ENCODE data around the gene STXBP6.

Gene STXBP6

GRCh38 chr14:25090256-25090655, 40.3 kb upstream of the STXBP6 start:
- H3K4me3 ChIP-seq (replicated peaks; ENCODE audit: insufficient read depth, low read length) = no peak overlapping the region
- peaks cover 2% of the 10 kb centered on the region for H3K27me3 ChIP-seq (ENCODE audit: insufficient read depth, poor library complexity, severe bottlenecking)
- no peak for DNase-seq (ENCODE audit: low read depth in 1 of 2, low spot score in 1 of 2)
- TF ChIP-seq POLR2AphosphoS5 (IDR thresholded peaks at IDR 0.05; ENCODE audit: low read depth) = no peak
- TF ChIP-seq, protein P1, sequence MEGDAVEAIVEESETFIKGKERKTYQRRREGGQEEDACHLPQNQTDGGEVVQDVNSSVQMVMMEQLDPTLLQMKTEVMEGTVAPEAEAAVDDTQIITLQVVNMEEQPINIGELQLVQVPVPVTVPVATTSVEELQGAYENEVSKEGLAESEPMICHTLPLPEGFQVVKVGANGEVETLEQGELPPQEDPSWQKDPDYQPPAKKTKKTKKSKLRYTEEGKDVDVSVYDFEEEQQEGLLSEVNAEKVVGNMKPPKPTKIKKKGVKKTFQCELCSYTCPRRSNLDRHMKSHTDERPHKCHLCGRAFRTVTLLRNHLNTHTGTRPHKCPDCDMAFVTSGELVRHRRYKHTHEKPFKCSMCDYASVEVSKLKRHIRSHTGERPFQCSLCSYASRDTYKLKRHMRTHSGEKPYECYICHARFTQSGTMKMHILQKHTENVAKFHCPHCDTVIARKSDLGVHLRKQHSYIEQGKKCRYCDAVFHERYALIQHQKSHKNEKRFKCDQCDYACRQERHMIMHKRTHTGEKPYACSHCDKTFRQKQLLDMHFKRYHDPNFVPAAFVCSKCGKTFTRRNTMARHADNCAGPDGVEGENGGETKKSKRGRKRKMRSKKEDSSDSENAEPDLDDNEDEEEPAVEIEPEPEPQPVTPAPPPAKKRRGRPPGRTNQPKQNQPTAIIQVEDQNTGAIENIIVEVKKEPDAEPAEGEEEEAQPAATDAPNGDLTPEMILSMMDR (IDR thresholded peaks at IDR 0.05; ENCODE audit: insufficient read depth, low read length) = no peak
- TF ChIP-seq SPI1 (IDR thresholded peaks at IDR 0.05; ENCODE audit: borderline replicate concordance, low read depth) = no peak
- TF ChIP-seq GABPA (IDR thresholded peaks at IDR 0.05; ENCODE audit: low read depth) = no peak
- TF ChIP-seq, protein P2, sequence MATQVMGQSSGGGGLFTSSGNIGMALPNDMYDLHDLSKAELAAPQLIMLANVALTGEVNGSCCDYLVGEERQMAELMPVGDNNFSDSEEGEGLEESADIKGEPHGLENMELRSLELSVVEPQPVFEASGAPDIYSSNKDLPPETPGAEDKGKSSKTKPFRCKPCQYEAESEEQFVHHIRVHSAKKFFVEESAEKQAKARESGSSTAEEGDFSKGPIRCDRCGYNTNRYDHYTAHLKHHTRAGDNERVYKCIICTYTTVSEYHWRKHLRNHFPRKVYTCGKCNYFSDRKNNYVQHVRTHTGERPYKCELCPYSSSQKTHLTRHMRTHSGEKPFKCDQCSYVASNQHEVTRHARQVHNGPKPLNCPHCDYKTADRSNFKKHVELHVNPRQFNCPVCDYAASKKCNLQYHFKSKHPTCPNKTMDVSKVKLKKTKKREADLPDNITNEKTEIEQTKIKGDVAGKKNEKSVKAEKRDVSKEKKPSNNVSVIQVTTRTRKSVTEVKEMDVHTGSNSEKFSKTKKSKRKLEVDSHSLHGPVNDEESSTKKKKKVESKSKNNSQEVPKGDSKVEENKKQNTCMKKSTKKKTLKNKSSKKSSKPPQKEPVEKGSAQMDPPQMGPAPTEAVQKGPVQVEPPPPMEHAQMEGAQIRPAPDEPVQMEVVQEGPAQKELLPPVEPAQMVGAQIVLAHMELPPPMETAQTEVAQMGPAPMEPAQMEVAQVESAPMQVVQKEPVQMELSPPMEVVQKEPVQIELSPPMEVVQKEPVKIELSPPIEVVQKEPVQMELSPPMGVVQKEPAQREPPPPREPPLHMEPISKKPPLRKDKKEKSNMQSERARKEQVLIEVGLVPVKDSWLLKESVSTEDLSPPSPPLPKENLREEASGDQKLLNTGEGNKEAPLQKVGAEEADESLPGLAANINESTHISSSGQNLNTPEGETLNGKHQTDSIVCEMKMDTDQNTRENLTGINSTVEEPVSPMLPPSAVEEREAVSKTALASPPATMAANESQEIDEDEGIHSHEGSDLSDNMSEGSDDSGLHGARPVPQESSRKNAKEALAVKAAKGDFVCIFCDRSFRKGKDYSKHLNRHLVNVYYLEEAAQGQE (IDR thresholded peaks at IDR 0.05; ENCODE audit: insufficient replicate concordance, low read depth) = no peak
- no peak overlapping the region for H3K27ac ChIP-seq (replicated peaks)

GRCh38 chr14:25089496-25089895, 39.5 kb upstream of the STXBP6 start:
- no peak for DNase-seq (ENCODE audit: low read depth in 1 of 2, low spot score in 1 of 2)
- no peak overlapping the region for H3K27ac ChIP-seq (replicated peaks)
- TF ChIP-seq, protein P1 (IDR thresholded peaks at IDR 0.05; ENCODE audit: insufficient read depth, low read length) = no peak
- TF ChIP-seq POLR2AphosphoS5 (IDR thresholded peaks at IDR 0.05; ENCODE audit: low read depth) = no peak
- TF ChIP-seq, protein P2 (IDR thresholded peaks at IDR 0.05; ENCODE audit: insufficient replicate concordance, low read depth) = no peak
- TF ChIP-seq GABPA (IDR thresholded peaks at IDR 0.05; ENCODE audit: low read depth) = no peak
- no peak for TF ChIP-seq SPI1 (IDR thresholded peaks at IDR 0.05; ENCODE audit: borderline replicate concordance, low read depth)
- H3K27me3 ChIP-seq (ENCODE audit: insufficient read depth, poor library complexity, severe bottlenecking) = no peaks in the 10 kb centered on the region
- no peak overlapping the region for H3K4me3 ChIP-seq (replicated peaks; ENCODE audit: insufficient read depth, low read length)

GRCh38 chr14:25086821-25087396, 37.0 kb upstream of the STXBP6 start:
- Histone ChIP-seq H3K27me3 (ENCODE audit: insufficient read depth, poor library complexity, severe bottlenecking) (no peaks in the 10 kb centered on the region), H3K4me3 (replicated peaks; ENCODE audit: insufficient read depth, low read length) (no peak overlapping the region), H3K27ac (replicated peaks) (no peak overlapping the region)
- no peak for DNase-seq (ENCODE audit: low read depth in 1 of 2, low spot score in 1 of 2)
- peak; percentile 56 for TF ChIP-seq SPI1 (IDR thresholded peaks at IDR 0.05; ENCODE audit: borderline replicate concordance, low read depth)
- TF ChIP-seq, protein P2 (IDR thresholded peaks at IDR 0.05; ENCODE audit: insufficient replicate concordance, low read depth) = no peak
- TF ChIP-seq GABPA (IDR thresholded peaks at IDR 0.05; ENCODE audit: low read depth) = no peak
- TF ChIP-seq POLR2AphosphoS5 (IDR thresholded peaks at IDR 0.05; ENCODE audit: low read depth) = no peak
- TF ChIP-seq, protein P1 (IDR thresholded peaks at IDR 0.05; ENCODE audit: insufficient read depth, low read length) = no peak
